GM18907 (cell line): Measurements from ENCODE around the gene CORIN.
"Not testable (repeated sequence)": the region's sequence is repeated elsewhere in the genome, so short reads cannot be mapped to it uniquely, and the experiment has no call there.

Source experiments
- ATAC-seq: cut with Tn5 transposase; IDR thresholded peaks from one replicate; pipeline ENCODE4 v1.9.1; 2021; ENCODE audit warnings: mild to moderate bottlenecking, moderate library complexity; ENCODE audit not compliant: unreplicated experiment

The CORIN gene

GRCh38 chr4:47776353-47776752, 61.5 kb downstream of the CORIN start:
- no peak for ATAC-seq

DNA sequence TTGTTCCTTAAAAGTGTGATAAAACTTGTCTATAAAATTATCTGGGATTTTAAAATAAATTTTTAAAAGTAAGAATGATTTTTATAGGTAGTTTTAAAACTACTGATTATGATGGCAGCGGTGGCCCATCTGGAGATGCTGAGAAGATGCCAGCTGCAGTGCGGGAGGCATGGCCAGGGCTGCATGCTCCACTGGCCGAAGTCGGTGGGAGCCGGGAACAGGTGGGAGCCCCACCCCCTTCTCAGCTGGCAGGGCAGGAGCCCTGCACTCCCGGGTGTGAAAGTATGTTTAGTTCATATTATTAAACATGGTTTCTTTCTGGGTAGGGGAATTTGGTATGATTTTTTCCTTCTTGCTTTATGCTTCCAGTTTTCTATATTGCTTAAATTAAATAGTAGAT, 63.8 kb downstream of the CORIN start:
- no peak for ATAC-seq

DNA sequence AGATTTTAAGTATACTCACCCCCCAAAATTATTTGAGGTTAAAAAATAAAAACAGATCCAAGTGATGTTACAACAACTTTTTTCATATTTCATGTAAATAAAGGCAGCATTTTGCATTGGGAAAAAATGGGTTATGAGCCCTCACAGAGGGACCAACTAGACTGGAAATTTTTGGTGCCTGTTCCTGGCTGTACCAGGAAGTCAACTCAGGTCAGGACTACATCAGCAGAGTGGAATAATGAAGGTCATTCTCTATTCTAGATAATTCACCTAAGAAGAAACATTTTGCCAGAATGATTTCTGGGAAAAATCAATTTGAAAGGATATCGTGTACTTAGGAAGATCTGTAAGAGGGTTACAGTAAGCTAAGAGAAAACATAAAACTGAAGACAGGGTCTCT, 66.8 kb downstream of the CORIN start:
- no peak for ATAC-seq

DNA sequence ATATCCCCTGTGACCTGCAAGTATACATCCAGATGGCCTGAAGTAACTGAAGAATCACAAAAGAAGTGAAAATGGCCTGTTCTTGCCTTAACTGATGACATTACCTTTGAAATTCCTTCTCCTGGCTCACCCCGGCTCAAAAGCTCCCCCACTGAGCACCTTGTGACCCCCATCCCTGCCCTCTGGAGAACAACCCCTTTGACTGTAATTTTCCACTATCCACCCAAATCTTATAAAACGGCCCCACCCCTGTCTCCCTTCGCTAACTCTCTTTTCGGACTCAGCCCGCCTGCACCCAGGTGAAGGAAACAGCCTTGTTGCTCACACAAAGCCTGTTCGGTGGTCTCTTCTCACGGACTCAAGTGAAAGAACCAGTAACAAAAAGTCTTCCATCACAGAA, 69.9 kb downstream of the CORIN start:
- not testable (repeated sequence) for ATAC-seq

DNA sequence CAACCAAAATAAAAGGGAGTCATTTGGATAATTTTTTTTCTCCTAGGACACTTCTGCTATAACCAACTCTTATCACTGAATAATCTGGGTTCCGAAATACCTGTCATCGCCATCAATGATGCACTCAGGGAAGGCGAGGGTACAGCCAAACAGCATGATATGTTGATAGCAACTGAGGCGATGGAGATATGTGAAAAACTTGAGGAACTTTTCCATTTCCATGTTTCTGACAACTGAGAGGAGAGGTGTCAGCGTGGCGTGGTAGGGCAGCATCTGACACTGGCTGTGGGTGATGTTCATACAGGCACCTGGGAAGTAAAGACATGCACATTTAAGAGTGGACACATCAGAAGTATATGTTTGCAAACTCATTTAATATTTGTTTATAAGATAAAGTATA, 74.6 kb downstream of the CORIN start:
- ATAC-seq = no peak

- no peak for ATAC-seq
Observed at GRCh38 chr4:47762376-47763266, 75.2 kb downstream of the CORIN start.

DNA sequence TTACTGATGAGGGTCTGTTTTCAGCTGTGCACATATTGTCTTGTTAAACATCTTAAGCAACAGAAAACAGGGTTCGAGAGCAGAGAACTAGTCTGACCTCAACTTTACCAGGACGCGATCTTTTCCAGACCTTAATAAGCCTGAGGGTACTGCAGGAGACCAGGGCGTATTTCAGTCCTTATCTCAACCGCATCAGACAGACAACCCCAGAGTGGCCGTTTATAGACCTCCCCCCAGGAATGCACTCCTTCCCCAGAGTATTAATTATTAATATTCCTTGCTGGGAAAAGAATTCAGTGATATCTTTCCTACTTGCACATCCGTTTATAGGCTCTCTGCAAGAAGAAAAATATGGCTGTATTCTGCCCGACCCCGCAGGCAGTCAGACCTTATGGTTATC, 84.6 kb downstream of the CORIN start:
- ATAC-seq = not testable (repeated sequence)

DNA sequence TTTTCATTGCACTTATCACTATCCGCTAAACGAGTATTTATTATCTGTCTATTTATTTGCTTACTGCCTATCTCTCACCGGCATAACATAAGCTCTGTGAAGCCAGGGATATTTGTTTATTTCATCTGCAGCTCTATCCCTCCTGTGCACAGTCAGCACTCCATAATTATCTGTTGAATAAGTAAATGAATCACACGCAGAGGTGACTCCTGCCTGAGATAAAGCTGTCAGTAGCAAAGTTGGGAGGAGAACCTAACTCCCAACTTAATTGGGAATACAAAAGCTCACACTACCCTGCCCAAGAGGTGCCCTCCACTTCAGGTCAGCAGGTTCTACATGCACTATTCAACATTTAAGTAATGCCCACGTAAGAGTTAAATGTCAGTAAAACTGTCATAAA, 85.7 kb downstream of the CORIN start:
- no peak for ATAC-seq

DNA sequence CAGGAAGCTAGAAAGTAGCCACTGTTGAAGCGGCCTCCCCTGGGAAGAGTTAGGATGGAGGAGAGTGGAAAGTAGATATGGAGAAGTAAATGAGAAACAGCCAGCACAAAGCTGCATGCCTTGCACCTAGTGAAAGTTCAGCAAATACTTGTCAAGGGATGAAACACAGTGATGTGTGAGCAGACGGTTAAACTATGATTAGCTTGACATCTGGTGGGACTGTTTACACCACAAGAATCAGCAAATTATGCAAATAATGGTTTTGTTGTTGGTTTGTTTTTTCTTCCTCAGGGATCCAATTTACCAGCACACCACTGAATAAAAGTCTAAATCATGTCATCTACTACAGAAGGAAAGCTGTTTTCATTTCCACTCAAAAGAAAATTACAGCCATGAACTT, 87.1 kb downstream of the CORIN start:
- ATAC-seq = no peak

GRCh38 chr4:47749858-47750257, 88.0 kb downstream of the CORIN start:
- no peak for ATAC-seq

- no peak for ATAC-seq
Observed at GRCh38 chr4:47749060-47749459, 88.8 kb downstream of the CORIN start.

DNA sequence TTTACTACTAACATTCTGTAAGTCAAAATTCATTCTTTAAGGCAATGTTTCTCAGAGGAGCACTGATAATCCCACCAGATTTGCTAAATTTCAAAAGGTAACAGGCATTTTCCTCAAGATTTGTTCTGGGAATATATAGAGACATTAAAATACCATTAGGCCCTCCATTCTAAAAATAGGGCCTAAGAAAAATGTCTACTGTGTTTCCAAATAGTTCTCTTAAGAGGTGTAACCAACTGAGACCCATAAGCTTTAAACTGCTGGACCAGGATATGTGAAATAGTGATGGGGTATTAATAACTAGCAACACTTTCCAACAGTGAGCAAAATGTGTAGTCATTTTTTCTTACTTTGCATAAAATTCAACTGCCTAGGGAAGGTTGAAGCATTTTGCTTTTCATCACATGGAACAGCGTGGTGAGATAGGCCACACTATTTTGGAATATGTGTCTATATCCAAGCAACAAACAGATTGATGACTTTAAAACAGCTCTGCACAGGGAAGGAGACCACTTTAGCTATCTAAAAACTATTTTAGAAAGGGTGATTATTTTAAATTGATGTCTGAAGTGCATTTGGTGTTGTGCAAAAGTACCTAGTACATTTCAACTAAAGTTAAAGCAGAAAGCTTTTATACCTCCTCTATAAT, 89.9 kb downstream of the CORIN start:
- no peak for ATAC-seq

- ATAC-seq = no peak
Observed at GRCh38 chr4:47747211-47747610, 90.7 kb downstream of the CORIN start.

- ATAC-seq = no peak
Observed at GRCh38 chr4:47746122-47746521, 91.7 kb downstream of the CORIN start.

DNA sequence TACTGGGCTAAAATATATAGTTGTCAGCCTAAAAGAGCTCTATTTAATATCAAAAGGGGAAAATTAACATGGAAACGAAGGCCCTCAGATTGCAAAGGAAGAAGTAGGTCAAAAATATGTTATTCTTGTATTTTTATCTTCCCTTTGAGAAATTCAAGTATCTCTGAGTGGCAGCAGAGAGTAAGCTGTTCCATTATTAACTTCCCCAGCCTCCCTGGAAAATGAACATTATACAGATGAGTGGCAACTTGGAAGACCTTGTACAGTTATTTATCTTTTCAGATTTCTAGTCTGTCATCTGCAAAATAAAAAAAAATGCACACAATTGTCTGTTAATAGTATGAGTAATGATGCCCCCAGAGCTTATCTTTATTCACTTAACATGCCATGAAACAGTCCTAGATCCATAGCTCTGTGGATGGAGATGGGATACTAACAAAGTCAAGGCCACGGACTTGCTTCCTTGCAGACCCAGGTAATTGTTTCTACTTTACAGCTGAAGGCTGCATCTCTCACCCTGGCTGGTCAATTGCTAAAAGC, 93.0 kb downstream of the CORIN start:
- ATAC-seq = no peak

DNA sequence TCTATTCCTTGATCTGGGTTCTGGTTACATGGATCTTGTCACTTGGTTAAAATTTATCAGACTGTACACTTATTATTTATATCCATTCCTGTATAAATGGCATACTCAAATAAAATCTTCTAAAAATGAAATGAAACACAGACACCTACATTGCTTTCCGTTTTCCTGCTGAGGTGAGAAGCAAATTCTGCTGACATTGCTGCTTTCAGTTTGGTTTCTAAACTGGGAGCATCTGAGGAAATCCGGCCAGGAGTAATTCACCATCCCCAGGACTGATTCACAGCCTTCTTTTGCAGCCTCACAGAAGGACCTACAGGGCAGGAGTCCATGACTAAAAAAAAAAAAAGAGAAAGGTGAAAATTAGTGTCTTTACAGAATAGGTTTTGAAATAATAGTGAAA, 93.6 kb downstream of the CORIN start:
- no peak for ATAC-seq

DNA sequence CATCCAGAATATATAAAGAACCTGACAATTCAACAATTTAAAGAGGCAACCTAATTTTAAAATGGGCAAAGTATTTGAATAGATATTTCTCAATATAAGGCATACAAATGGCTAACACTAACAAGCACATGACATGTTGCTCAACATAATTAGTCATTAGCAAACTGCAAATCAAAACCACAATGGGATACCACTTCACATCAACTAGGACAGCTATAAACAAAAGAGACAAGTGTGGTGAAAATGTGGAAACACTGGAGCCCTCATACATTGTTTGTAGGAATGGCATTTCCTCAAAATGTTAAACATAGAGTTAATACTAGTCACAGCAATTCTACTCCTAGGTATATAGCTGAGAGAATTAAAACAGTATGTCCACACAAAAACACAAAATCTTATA, 96.7 kb downstream of the CORIN start:
- no peak for ATAC-seq

GRCh38 chr4:47737326-47737725, 100.5 kb downstream of the CORIN start:
- ATAC-seq = no peak

GRCh38 chr4:47736555-47736954, 101.3 kb downstream of the CORIN start:
- no peak for ATAC-seq

GRCh38 chr4:47736146-47736545, 101.7 kb downstream of the CORIN start:
- no peak for ATAC-seq

DNA sequence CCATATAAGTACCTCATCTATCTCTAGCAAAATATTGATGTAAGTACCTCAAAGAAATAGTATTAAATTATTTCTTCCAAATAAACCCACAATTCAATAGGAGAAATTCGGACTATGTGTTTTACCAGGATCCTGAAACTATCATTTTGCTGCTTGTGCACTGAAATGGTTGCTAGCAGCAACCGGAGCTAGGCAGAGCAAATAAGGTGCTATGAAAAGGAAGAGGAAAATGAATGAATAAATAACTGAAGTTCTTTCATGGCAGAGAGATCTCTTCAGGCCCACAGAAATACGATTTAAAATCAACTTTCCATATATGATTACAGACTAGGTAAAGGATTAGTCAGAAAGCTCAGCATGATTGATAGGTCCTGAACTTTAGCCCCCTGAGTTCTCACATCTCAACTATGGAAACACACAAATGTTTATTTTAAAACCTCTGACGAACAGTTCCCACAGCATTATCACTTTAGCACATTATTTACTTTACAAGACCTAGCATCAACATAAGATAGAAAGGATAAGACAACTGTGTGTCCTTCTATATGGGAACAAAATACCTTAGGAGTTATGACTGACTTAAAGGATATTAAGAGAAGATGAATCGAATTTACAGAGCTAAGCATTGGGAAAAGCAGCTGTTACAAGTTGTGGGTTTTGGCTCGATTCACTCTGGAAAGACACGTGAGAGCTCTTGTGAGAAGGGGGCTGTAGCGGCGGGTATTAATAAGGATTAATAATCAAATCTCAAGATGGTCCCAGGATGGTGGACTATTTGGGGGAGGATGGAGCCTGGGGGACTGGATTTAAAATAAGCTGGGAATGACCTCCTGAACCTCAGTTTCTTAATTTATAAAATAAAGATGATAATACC, 104.3 kb downstream of the CORIN start:
- no peak for ATAC-seq
